HG03457 (cell line): ENCODE data around the gene UNC5B.

Experiments used
- ATAC-seq: cut with Tn5 transposase; IDR thresholded peaks from one replicate; pipeline ENCODE4 v1.9.1; 2021; ENCODE audit warnings: moderate number of reproducible peaks; ENCODE audit not compliant: unreplicated experiment

Gene UNC5B

DNA sequence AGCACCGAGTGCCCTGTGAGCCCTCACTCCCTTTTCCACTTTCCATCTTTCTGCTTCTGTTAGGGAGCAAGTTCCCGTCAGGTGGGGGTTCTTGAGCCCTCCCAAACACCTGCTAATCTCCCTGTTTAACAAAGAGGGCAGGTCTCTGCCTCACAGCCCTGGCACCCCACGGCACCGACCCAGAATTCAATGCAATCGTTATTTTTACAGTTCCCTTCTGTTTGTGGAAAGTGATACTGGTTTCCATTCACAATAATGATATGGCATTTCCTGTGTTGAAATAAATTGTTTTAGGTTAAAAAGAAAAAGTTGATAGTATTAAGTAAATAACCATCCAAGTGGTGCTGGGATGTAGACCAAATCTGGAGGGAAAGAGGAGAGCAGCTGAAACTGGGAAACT lies 67.8 kb downstream of the UNC5B start:
- ATAC-seq, result no peak

DNA sequence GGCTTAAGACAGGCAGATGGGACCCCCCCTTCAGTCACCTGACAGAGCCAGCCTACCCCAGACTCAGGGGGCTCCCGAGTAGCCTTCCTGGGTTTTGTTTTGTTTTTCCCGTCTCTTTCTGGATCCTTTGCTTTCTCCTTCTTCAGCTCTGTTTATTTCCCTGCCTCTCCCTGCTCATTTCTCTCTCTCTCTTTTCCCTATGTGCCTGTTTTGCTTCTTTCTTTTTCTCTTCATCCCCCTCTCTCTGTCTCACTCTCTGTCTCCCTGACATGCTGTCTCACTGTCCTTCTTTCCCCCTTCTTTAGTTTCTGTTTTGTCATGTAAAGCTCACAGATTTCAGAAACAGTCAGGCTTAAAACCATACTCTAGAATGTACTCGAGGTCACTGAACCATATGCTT lies 68.5 kb downstream of the UNC5B start:
- ATAC-seq, result no peak

DNA sequence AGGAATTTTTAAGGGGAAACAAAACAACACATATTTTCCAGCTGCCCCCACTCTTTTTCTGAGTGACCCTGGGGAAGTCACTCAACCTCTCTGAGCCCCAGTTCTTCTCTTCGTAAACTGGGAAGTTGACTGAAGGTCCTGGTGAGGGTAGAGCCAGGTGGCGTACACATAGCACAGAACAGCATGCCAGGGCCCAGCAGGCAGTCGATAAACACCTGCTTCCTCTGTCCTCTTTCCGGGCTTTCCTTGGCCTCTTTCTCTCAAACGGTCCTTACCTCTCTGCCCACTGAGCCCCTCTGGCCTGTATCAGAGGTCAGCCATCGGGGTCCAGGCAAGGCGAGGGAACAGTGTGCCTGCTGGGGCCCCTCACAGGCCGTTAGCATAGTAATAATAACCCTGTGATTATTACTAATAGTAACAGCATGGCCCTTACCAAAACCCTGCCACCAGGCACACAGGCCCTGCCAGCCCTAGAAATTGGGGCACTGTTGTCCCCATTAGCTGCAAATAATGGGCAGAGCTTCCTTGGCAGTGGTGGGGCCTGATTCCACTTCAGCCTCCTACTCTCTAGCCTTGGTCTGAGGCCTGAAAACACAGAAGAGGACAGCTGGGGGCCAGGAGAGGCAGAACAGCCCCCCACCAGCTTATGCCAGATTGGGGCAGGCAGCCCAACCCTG lies 69.4 kb downstream of the UNC5B start:
- no peak for ATAC-seq

DNA sequence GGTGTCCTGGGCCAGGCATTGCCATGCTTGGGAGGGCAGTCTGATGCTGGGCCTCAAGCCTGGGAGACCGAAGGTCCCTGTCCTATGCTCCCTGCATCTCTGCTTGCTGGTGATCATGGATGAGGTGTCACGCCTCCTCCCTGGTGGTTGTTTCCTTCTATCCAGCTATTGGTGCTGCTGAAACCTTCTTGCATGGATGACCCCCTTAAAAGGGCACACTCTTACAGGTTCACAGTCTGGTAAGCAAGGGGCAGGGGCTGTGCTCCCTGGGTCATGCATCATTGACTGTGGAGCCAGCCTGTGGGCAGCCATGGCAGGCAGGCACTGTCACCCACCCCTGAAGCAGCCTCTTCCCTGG lies 69.9 kb downstream of the UNC5B start:
- ATAC-seq, result no peak

DNA sequence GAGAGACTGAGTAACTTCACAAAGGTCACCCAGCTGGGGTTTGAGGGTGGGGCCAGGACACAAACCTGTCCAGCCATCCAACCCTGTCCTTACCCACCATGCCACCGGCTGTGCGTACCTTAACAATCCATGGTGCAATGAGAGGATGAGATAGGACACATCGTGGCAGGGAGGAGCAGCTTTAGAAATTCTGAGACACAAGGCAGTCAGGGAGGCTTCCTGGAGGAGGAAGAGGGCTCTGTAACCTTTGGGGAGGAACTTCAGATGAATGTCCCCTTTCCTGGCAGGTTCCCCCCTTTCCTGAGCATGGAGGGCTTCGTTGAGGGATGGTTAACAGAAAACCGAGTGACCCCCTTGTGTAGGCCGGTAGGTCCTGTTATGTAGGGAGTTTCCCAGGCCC lies 71.0 kb downstream of the UNC5B start:
- ATAC-seq, result no peak

DNA sequence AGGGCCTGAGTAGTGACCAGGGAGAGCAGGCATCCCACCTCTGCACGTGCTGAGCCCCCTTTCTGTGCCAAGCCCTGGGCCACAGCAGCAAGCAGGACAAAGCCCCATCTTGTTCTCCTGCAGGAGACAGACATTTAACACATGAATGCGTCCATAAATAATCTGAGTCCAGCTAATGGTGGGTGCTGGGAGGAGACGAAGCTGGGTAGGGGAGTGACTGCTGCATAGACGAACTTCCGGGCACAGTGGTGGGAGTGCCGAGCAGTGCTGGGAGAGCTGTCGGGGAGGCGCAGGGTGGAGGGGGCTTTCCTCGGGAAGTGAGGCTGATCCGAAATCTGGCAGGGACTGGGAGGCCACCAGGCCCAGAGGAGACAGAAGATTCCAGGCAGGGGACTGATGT lies 71.5 kb downstream of the UNC5B start:
- ATAC-seq, result no peak

DNA sequence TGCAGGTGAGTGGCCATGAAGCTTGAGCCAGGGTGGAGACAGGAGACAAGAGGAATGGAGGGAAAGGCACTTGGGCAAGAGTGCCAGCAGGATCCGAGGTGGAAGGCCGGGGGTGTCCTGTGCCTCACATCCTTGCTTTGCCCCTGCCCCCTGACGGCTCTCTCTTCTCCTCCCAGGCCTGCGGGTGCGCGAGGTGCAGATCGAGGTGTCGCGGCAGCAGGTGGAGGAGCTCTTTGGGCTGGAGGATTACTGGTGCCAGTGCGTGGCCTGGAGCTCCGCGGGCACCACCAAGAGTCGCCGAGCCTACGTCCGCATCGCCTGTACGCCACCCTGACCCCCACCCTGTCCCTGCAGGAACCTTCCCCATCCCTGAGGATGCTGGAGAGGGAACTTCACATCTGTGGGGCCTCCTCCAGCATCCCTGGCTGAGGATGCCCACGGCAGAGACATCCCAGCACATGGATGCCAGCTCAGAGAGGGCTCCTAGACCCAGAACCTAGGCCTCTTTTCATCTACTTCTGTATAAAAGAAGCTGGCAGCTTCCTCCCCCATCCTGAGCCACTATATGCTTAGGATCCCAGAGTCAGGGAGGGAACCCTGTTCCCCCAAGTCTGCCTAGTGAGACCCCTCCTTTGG lies 72.3 kb downstream of the UNC5B start:
- ATAC-seq, result no peak

DNA sequence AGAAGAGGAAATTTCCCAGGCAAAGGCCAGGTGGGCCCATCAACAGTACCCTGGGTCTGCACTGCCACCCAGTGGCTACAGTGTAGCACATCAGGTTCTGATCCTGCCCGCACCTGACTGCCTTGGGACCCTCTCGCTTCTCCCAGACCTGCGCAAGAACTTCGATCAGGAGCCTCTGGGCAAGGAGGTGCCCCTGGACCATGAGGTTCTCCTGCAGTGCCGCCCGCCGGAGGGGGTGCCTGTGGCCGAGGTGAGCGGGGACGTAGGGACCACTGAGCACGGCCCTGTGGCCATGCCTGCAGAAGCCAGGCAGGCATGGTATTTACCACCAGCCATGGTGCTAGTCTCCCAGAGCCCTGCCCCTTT lies 72.8 kb downstream of the UNC5B start:
- ATAC-seq, result no peak

DNA sequence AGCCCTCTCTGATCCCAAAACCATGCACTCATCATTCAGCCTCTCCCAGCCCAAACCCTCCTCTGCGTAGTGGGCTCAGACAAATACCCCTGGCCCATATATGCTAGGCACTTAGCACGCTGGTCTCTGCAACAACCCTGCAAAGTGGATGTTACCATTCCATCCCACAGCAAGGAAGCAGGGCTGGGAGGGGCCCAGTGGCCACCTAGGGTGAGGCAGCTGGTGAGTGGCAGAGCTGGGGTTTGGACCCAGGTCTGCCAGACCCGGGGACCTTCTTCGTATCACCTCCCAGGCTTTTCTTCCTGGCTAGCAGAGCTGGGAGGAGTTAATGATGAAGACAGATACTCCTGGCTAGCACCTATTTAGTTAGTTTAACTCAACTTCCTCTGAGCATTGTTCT lies 73.6 kb downstream of the UNC5B start:
- no peak for ATAC-seq

DNA sequence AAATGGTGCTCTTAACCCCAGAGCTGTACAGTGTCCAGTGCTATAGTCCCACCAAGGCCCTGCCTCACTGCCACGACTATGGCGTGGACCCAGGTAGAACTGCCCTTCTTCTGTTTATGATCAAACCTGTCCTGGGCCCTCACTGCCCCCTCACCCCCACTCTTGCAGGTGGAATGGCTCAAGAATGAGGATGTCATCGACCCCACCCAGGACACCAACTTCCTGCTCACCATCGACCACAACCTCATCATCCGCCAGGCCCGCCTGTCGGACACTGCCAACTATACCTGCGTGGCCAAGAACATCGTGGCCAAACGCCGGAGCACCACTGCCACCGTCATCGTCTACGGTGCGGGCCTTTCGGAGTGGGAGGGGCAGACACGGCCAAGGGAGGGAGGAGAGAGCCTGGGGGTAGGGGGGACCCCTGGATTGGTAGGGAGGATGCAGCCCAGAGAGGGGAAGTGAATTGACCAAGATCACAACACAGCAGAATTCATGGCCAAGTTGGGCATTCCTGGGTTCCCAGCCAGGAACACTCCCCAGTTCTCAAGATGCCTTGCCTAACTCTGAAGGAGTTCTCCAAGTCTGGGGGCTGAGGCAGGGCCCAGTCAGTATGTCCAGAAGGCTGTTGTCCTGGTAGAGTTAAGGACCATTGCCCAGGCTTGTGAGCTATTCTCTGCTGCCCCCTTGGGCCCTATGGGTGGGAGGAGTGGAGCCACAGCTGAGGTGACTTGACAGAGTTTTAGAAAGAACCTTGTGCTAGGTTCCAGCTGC lies 74.3 kb downstream of the UNC5B start:
- no peak for ATAC-seq

DNA sequence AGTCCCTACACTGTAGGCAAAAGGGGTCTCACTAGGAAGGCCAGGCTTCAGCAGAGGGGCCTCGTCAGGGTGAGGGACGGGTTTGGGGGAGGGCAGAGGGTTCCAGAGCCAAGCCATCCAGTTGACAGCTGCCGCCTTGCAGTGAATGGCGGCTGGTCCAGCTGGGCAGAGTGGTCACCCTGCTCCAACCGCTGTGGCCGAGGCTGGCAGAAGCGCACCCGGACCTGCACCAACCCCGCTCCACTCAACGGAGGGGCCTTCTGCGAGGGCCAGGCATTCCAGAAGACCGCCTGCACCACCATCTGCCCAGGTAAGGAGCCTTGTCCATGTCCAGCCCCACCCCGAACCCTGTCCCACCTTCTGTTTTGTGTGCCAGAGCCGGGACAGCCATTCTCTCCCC lies 75.1 kb downstream of the UNC5B start:
- no peak for ATAC-seq

DNA sequence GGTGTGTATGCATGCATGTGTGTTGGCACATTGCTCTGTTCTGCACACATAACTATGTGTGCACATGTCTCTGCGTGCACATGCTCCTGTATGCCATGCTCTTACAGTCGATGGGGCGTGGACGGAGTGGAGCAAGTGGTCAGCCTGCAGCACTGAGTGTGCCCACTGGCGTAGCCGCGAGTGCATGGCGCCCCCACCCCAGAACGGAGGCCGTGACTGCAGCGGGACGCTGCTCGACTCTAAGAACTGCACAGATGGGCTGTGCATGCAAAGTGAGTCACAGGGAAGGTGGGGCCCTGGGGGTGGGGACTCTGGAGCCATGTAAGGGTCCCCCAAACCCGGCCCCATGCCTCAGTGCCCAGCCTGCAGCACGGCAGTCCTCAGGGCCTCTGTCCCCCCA lies 76.1 kb downstream of the UNC5B start:
- no peak for ATAC-seq

DNA sequence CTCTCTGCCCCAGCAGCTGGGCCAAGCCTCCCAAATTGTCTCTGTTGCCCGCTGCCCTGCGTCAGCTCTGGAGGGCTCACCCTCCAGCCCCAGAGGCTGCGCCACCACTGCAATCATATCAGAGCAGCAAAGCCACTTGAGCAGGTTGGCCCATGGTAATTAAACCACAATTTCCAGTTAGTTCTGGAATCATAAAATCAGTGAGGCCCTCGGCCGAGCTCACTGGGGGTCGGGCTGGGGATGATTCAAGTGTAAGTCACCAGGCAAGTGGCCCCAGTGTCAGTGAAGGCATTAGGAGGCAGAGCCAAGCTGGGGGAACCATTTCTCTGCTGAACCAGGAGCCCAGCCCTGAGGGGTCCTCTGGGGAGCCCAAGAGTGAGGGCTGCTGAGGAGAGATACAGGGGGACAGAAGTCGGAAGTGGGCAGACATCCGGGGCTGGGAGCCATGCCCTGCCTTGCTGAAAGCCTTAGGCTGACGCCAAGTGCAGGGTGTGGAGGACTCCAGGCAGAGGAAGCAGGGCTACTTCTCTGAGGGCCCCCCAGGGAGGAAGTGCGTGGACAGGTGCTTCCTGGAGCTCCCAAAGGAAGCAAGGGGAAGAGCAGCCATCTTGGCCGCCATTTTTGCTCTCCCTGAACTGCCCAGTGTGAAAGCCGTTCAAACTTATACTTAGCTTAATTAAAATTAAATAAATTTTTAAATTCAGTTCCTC lies 77.2 kb downstream of the UNC5B start:
- no peak for ATAC-seq

DNA sequence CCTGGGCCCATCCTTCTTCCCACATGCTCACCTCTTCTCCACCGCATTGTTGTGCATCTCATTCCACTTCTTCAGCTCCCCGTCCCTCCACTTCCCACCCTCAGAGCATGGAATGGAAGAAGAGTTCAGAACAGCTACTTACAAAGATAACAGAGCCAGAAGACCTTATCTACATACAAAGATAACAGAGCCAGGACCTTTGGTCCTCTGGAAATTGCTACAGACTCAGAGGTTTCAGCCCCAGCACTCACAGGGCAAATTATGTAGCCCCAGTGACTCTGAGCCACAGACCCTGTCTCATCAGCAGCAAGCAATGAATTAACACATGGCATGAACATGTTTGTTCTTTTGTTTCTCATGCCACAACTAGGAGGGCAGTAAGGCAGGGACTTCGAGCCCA lies 78.0 kb downstream of the UNC5B start:
- no peak for ATAC-seq

DNA sequence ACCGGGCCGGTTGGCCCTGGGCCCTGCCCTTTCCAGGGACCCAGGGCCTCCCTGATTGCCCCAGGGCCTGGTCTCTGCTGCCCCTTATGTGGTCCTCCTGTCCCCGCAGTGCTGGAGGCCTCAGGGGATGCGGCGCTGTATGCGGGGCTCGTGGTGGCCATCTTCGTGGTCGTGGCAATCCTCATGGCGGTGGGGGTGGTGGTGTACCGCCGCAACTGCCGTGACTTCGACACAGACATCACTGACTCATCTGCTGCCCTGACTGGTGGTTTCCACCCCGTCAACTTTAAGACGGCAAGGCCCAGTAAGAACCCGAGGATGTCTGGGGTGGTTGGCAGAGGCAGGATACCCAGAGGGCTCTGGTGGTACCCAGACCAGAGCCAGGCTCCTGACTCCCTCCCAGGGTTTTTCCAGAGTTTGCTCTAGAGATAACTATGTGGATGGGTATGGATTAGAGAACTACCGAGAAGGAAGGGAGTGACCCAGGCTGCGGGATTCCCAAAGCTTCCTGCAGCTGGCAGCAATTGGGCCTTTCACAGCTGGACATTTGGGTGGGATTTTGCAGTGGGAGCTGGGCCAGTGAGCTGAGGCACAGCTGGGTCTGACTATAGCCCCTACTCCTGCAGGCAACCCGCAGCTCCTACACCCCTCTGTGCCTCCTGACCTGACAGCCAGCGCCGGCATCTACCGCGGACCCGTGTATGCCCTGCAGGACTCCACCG lies 78.6 kb downstream of the UNC5B start:
- no peak for ATAC-seq

DNA sequence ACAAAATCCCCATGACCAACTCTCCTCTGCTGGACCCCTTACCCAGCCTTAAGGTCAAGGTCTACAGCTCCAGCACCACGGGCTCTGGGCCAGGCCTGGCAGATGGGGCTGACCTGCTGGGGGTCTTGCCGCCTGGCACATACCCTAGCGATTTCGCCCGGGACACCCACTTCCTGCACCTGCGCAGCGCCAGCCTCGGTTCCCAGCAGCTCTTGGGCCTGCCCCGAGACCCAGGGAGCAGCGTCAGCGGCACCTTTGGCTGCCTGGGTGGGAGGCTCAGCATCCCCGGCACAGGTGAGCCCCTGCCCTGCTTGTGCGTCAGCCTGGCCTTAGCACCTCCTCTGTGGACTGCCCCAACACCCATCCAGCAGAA lies 79.1 kb downstream of the UNC5B start:
- ATAC-seq, result no peak

DNA sequence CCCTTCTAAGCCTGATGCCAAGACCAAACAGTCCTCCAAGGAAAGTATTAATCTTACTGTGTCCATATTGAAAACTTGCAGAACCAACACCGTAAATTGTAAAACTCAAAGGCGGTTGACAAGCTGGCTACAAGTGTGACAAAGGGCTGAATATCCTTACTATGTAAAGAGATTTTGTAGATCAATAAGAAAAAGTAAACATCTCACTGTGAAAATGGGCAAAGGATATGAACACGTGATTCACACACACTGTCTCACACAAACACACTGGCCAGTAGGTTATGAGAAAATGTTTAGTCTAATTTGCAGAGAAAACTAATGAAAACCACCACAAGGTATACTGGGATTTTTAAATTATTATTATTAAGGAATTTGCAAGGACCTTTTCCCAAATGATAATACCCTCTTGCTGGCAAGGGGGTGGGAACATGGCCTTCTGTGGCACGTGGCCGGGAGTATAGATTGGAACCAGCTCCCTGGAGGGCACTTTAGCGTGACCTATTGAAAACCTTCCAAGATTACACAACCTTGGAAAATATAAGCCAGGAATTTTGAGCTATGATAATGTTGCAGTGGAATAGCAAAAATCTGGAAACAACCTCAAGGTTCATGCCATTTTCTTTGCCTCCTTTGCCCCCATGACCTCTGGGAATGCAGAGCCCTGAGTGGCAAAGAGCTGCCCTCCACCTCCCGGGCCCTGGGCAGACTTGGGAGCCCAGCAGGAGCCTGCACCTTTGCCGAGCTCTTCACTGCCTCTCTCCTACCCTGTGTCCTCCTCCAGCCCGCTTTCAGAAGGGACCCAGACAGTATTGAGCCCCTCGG lies 80.5 kb downstream of the UNC5B start:
- ATAC-seq, result no peak

DNA sequence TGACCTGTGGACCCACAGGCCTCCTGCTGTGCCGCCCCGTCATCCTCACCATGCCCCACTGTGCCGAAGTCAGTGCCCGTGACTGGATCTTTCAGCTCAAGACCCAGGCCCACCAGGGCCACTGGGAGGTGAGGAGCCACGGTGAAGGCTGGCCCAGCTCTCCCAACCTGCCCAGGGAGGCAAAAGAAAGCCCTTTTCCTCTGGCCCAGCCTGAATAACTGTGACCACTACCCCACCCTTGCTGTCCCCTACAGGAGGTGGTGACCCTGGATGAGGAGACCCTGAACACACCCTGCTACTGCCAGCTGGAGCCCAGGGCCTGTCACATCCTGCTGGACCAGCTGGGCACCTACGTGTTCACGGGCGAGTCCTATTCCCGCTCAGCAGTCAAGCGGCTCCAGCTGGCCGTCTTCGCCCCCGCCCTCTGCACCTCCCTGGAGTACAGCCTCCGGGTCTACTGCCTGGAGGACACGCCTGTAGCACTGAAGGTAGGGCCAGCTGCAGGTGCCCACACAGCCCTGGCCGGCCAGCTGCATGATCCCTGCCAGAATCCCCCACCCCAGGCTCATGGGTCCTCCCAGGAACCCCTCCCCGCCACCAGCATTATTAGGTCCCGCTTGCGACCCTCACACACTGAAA lies 81.2 kb downstream of the UNC5B start:
- ATAC-seq, result no peak

DNA sequence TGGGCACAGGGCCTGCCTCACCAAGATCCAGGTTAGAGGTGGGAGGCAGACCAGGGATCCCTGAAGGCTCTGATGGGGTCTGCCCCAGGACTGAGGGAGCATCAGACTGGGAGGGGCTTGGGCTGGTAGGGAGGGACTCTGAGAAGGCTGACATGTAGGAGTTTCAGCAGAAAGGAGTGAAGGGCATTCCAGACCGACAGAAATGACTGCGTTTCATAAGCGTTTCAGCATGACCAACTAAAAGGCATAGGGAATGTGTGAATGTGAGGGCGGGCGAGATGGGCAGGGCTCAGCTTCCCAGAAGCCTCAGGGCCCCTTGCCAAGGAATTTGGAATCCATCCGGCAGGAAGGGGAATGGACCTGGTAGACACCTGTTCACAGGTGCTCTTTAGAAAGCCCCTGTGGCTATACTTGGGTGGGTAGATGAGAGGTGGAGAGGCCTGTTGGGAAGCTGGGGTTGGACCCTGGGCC lies 81.8 kb downstream of the UNC5B start:
- ATAC-seq, result no peak

DNA sequence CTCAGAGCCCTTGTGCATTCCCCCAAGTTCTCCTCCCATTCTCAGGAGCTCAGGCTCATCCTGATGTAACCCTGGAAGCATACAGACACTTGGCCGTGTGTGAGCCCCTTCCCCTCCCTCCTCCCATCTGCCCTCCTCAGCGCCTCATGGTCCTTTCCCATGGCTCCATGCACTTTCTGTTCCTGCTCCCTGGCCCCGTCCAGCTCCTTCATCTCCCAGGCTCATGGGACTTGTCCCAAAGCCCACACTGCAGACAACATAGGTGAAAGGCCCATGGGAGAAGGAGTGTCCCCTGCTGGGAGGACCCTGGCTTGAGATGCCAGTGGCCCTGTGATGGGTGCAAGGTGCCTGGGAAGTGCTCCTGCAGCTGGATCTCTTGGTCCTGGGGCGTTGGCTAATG lies 82.5 kb downstream of the UNC5B start:
- ATAC-seq, result no peak
